ENCODE data around the gene GID8.
"Not testable (repeated sequence)": the region's sequence is repeated elsewhere in the genome, so short reads cannot be mapped to it uniquely, and the experiment has no call there.

Gene GID8

DNA sequence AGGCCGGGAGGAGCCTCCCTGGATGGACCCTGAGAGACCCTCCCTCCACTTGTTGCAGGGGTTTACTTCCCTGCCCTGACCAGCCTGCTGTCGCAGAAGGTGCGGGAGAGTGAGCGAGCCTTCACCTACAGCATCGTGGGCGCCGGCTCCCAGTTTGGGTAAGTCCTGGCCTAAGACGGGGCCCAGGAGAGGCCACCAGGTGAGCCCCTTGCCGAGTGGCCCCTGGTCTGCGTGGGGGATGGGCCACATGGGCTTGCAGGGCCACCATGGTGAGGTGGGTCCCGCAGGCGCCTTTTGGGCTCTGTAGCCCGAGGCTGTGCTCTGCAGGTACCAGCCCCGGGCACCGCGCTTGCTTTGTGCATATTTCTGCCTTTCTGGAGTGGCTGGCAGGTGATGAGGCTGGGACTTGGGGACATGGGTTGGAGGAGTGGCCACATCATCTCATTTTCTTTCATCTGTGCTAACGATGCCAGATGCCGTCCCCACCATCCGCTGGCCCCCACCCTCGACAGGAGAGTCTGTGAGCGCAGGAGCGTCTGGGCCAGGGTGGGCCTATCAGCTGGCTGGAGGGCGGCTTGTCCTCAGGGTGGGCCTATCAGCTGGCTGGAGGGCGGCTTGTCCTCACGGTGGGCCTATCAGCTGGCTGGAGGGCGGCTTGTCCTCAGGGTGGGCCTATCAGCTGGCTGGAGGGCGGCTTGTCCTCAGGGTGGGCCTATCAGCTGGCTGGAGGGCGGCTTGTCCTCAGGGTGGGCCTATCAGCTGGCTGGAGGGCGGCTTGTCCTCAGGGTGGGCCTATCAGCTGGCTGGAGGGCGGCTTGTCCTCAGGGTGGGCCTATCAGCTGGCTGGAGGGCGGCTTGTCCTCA is 22.7 kb downstream of the GID8 start:
- H3K9me3 ChIP-seq (ENCODE audit: control insufficient read depth, insufficient read depth, low read length); H3K4me1 ChIP-seq (ENCODE audit: insufficient read depth, low read length); H3K36me3 ChIP-seq (ENCODE audit: insufficient read depth, low read length): not testable (repeated sequence)
- peak overlapping the region; percentile 20; the same call in 1 of the 2 replicates for H3K9ac ChIP-seq (ENCODE audit: low read depth, low read length)

DNA sequence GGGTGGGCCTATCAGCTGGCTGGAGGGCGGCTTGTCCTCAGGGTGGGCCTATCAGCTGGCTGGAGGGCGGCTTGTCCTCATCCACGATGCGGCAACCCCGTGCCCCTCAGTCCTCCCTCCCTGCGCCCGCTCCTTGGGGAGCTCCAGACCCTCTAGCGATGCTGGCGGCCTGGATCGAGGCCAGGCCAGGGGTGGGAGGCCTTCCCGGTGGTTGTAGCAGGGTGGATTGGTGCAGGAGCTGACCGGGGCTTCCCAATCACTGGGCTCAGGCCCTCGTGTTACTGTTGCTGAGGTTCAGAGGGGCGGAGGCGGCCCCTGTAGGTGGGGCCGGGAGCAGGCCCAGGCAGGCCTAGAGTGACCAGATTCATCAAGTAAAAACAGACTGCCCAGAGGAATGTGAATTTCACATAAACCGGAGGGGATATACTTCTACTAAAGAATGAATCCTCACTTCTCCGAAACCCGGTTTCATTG is 23.4 kb downstream of the GID8 start:
- no peaks in the 10 kb centered on the region for H3K4me1 ChIP-seq (ENCODE audit: insufficient read depth, low read length)
- H3K9ac ChIP-seq (ENCODE audit: low read depth, low read length), result peak overlapping the region; percentile 73
- no peaks in the 10 kb centered on the region for H3K36me3 ChIP-seq (ENCODE audit: insufficient read depth, low read length)
- no peaks in the 10 kb centered on the region for H3K9me3 ChIP-seq (ENCODE audit: control insufficient read depth, insufficient read depth, low read length)

DNA sequence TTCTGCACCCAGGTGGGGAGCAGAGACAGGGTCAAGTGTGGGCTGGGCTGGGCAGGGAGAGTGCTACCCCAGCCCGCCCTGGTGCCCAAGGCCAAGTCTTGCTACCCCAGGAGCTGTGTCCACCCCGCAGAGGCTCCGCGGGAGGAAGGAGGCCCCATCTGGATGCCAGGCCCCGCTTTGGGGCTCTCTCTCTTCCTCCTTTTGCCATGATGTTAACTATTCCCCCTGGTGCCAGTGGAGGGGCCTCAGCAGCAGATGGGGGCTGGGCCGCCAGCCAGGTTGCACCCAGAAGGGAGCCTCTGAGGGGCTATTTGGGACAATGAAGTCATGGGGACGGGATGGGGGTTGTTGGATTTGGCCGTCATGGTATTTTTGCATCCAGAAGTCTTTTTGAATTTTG is 23.9 kb downstream of the GID8 start:
- Histone ChIP-seq H3K9ac (ENCODE audit: low read depth, low read length) (peak overlapping the region; percentile 73), H3K9me3 (ENCODE audit: control insufficient read depth, insufficient read depth, low read length) (no peaks in the 10 kb centered on the region), H3K36me3 (ENCODE audit: insufficient read depth, low read length) (no peaks in the 10 kb centered on the region), H3K4me1 (ENCODE audit: insufficient read depth, low read length) (no peaks in the 10 kb centered on the region)

DNA sequence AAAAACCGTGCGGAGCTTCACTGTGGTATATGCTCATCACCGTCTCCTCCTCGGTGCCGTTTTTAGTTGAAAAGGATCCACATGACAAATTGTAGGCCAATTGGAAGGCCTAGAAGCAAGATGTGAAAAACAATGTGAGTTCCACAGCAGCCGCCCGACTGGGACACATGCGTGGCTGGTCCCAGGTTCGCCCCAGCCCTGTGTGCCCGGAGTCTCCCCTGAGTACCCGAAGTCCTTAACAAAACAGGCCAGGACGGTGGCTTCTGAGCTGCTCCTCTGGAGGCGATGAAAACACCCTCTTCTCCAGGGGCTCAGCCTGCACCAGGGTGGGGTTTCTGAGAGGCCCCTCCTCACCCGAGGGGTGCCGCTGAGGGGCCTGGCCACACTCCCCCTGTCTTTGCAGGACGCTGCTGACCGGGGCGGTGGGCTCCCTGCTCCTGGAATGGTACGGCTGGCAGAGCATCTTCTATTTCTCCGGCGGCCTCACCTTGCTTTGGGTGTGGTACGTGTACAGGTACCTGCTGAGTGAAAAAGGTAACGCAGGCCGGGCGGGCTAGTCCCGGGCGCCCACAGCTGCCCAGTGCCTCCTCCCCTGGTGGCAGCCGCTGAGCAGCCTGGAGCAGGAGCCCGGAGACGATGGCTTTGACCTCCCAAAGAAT is 24.4 kb downstream of the GID8 start:
- H3K36me3 ChIP-seq (ENCODE audit: insufficient read depth, low read length), result no peaks in the 10 kb centered on the region
- no peak overlapping the region for H3K9ac ChIP-seq (ENCODE audit: low read depth, low read length)
- no peaks in the 10 kb centered on the region for H3K4me1 ChIP-seq (ENCODE audit: insufficient read depth, low read length)

DNA sequence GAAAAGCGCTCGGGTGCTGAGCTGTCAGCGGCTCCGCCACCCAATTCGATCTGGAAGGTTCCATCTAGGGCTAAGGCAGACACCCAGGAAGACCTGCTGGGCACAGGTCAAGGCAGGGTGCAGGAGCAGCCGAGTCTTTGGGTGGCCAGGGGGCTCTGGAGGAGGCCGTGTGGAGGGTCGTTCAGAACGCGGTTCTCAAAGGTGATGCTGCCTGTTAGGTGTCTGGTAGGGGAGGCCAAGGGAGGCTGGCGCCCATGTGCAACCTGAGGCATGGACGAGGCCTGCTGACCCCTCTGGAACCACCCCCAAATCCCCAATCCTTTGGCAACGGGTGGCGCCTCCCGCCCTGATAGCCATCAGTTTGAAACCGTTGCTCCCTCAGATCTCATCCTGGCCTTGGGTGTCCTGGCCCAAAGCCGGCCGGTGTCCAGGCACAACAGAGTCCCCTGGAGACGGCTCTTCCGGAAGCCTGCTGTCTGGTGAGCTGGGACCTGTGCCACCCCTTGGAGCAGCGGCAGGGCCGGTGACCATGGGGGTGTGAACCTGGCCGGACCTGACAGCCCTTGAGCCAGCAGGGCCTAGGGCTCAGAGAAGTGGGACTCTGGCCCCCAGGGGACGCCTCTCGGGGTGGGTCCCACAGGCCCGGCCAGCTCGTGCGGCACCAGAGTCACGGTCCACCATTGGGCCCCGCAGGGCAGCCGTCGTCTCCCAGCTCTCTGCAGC is 25.1 kb downstream of the GID8 start:
- H3K9ac ChIP-seq (ENCODE audit: low read depth, low read length), result no peak overlapping the region
- H3K9me3 ChIP-seq (ENCODE audit: control insufficient read depth, insufficient read depth, low read length), result no peaks in the 10 kb centered on the region
- no peaks in the 10 kb centered on the region for H3K4me1 ChIP-seq (ENCODE audit: insufficient read depth, low read length)
- no peaks in the 10 kb centered on the region for H3K36me3 ChIP-seq (ENCODE audit: insufficient read depth, low read length)

More for the DNA sequence above, 24.4 kb downstream of the GID8 start:
- no peaks in the 10 kb centered on the region for H3K9me3 ChIP-seq (ENCODE audit: control insufficient read depth, insufficient read depth, low read length)

DNA sequence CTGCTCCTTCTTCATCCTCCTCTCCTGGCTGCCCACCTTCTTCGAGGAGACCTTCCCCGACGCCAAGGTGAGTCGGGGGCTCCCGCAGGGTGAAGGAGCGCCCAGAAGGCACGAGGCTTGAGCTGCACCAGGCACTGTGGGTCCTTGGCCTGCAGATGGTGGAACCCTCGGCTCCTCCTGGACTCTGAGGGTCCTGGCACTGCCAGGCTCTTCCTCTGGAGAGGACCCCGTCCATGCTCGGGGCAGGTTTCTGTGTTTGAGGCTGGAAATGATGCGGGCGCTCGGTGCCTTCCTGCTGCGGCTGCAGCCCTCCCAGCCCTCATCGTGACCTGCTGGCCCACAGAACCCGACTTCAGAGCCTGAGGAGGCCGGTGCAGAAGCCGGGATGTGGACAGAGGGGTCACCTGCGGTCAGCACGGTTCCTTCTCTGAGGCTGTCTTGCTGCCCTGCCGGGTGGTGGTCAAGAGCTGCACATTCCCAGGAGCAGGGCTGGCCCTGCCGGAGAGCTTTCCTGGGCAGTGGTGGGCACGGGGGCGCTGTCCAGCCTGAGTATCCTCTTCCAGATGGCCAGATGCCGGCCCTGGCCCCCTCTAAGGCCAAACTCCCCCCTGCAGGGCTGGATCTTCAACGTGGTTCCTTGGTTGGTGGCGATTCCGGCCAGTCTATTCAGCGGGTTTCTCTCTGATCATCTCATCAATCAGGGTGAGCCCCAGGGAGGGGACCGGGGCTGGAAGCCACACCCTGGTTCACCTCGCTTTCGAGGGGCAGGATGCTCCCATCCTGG is 25.9 kb downstream of the GID8 start:
- H3K36me3 ChIP-seq (ENCODE audit: insufficient read depth, low read length), result no peaks in the 10 kb centered on the region
- H3K9me3 ChIP-seq (ENCODE audit: control insufficient read depth, insufficient read depth, low read length), result no peaks in the 10 kb centered on the region
- no peaks in the 10 kb centered on the region for H3K4me1 ChIP-seq (ENCODE audit: insufficient read depth, low read length)
- no peak overlapping the region for H3K9ac ChIP-seq (ENCODE audit: low read depth, low read length)

DNA sequence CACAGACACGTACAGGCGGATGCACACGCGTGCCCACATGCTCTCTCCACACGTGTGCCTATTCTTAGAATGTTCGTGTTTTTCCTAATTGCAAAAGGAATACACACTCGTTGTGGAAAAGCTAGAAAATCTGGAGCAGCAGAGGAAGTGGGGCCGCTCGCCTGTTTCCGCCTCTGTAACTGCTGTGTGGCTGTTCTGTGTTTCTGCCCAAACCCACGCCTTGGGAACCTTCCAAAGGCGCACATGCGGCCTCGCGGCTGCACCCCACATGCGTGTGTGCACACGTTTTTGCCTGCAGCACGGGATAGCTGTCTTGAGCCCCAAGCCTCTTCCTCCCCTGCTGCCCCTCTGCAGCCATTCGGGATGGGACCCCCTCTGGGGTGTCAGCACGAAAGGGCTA is 26.8 kb downstream of the GID8 start:
- Histone ChIP-seq H3K9me3 (ENCODE audit: control insufficient read depth, insufficient read depth, low read length) (no peaks in the 10 kb centered on the region), H3K9ac (ENCODE audit: low read depth, low read length) (no peak overlapping the region), H3K36me3 (ENCODE audit: insufficient read depth, low read length) (no peaks in the 10 kb centered on the region), H3K4me1 (ENCODE audit: insufficient read depth, low read length) (no peaks in the 10 kb centered on the region)

DNA sequence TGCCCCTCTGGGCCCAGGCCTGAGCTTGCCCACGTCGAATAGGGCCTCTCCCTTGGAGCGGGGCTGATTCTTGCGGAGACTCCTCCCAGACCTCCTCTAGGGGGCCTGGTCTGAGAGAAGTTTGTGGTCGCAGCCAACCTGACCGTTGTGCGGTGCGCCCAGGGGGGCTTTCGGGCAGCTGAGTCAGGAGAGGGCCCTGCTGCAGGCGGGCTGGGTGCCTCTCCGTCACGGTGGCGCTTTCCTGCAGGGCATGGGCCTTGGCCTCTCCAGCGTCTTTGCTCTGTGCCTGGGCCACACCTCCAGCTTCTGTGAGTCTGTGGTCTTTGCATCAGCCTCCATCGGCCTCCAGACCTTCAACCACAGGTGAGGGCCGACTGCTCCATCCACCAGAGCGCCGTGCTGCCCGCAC is 27.4 kb downstream of the GID8 start:
- Histone ChIP-seq H3K4me1 (ENCODE audit: insufficient read depth, low read length) (no peaks in the 10 kb centered on the region), H3K9me3 (ENCODE audit: control insufficient read depth, insufficient read depth, low read length) (no peaks in the 10 kb centered on the region), H3K36me3 (ENCODE audit: insufficient read depth, low read length) (no peaks in the 10 kb centered on the region), H3K9ac (ENCODE audit: low read depth, low read length) (no peak overlapping the region)

DNA sequence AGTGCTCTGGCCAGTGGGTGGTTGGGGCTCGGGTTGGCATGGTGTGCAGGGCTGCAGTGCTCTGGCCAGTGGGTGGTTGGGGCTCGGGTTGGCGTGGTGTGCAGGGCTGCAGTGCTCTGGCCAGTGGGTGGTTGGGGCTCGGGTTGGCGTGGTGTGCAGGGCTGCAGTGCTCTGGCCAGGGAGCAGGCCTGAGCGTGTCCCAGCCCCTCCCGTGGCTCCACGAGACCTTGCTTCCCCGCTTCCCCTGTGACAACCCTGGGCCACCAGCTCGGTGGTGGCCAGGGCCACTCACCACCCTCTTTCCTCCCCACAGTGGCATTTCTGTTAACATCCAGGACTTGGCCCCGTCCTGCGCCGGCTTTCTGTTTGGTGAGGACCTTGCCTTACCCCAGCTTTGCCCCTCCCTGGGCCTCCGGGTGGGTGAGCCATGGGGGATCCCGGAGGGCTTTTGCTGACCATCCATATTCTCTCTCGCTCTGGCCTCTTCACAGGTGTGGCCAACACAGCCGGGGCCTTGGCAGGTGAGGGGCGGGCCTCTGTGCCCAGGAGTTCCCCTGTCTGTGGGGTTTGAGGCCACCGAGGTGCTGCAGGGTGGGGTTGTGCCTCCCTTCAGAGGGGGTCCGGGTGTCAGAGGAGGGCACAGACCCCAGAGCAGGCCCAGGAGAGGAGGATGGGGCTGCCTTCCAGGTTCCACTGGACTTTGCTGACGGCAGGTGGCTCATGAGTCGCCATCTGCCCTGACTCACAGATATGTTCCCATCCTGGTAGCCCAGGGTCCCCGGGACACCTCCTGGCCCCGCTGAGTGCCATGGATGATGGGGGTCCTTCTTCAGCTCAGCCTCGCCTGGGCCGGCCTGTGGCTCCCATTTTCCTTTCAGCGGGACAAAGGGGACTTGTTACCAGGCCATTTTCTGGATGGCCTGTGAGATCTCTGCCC is 28.5 kb downstream of the GID8 start:
- Histone ChIP-seq H3K4me1 (ENCODE audit: insufficient read depth, low read length) (no peaks in the 10 kb centered on the region), H3K9ac (ENCODE audit: low read depth, low read length) (no peak overlapping the region), H3K36me3 (ENCODE audit: insufficient read depth, low read length) (no peaks in the 10 kb centered on the region)

DNA sequence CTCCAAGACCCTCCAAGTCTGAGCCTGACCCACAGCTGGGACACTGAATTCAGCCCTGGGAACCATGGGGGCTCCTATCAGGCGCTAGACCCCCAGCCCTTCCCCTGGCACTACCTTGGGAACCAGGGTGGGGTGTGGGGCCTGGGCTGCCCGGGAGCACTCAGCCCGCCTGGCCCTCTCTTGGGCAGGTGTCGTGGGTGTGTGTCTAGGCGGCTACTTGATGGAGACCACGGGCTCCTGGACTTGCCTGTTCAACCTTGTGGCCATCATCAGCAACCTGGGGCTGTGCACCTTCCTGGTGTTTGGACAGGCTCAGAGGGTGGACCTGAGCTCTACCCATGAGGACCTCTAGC is 29.2 kb downstream of the GID8 start:
- Histone ChIP-seq H3K4me1 (ENCODE audit: insufficient read depth, low read length) (no peaks in the 10 kb centered on the region), H3K9me3 (ENCODE audit: control insufficient read depth, insufficient read depth, low read length) (no peaks in the 10 kb centered on the region), H3K9ac (ENCODE audit: low read depth, low read length) (no peak overlapping the region), H3K36me3 (ENCODE audit: insufficient read depth, low read length) (no peaks in the 10 kb centered on the region)

More for the DNA sequence above, 28.5 kb downstream of the GID8 start:
- no peaks in the 10 kb centered on the region for H3K9me3 ChIP-seq (ENCODE audit: control insufficient read depth, insufficient read depth, low read length)

DNA sequence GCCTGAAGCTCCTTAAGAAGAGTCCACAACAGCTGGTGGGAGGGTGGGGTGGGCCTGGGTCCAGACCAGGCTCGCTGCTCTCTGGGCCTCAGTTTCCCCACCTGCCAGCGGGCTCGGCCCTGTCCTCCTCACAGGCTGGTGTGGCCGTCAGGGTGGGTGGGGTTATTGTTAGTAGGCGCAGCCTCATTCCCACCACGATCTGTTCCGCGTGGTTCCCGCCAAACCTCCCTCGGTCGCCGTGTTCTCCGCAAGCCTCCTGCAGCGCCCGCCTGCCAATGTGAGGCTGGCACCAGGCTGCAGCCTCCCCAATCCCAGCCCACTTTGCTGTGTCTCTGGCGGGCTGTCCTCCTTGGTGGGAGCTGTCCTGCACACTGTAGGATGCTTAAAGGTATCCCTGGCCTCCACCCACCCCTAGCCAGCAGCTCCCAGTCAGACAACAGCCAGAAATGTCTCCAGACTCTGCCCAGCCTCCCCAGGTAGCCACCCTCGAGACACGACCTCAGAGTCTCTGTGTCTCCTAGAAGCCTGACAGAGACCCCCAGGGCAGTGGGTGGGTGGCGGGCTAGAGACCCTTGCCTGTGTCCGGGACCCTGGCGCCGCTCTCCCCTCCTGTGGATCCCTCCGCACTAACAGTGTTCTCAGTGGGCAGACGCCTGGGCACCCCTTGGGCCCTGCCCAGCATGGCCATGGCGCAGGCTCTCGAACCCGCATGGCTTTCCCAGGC is 29.8 kb downstream of the GID8 start:
- no peaks in the 10 kb centered on the region for H3K9me3 ChIP-seq (ENCODE audit: control insufficient read depth, insufficient read depth, low read length)
- no peaks in the 10 kb centered on the region; the same call in 1 of the 2 replicates for H3K4me1 ChIP-seq (ENCODE audit: insufficient read depth, low read length)
- H3K9ac ChIP-seq (ENCODE audit: low read depth, low read length), result no peak overlapping the region
- H3K36me3 ChIP-seq (ENCODE audit: insufficient read depth, low read length), result no peaks in the 10 kb centered on the region

DNA sequence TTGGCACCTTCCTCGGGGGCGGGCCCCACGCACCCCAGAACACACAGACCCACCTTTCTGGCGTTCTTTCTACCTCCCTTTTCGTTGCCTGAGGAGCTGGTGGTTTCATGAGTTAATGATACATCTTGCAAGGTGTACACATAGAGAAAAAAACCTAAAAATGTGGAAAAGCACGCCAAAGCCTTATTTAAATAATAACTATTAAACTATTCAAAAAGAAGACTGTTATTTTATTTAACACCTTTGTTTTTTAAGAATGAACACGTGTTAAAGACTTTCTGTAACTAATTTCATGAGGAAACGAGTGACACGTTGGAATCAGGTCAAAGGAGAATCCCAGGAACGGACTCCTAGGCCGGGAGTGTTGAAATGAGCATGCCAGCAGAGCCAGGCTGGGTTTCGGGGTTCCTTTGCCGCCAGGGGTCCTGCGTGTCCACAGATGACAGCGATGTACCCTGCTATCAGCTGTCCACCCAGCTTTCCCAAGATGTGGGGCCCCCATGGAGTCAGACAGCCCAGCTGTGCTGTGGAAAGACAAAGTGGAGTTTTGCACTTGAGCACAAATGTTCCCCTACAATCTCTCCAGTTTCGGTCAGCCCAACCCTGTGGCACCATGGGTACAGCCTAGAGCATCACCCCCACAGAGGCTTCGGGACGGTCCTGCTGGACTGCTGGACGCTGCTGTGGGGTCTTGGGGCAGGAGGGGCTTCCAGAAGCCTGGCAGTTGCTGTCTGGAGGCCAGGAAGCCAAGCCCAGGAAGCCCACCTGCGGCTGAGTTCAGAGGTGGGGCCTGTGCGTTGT is 30.6 kb downstream of the GID8 start:
- Histone ChIP-seq H3K4me1 (ENCODE audit: insufficient read depth, low read length) (no peaks in the 10 kb centered on the region; the same call in 1 of the 2 replicates), H3K9ac (ENCODE audit: low read depth, low read length) (no peak overlapping the region), H3K9me3 (ENCODE audit: control insufficient read depth, insufficient read depth, low read length) (no peaks in the 10 kb centered on the region), H3K36me3 (ENCODE audit: insufficient read depth, low read length) (no peaks in the 10 kb centered on the region)

Measured in ES-I3 (cell line).